DOHH2 (cell line): ENCODE data around the gene SCN4A.
"Not testable (repeated sequence)": the region's sequence is repeated elsewhere in the genome, so short reads cannot be mapped to it uniquely, and the experiment has no call there.

Experiments
- H3F3A ChIP-seq: fragments of 200-600 bp; sonication (generic), shearing (Covaris generic); 2 replicates; pipeline ENCODE4 v1.6.0; 2016; ENCODE audit warnings: antibody characterized with exemption, mild to moderate bottlenecking; ENCODE audit not compliant: control insufficient read depth, insufficient read depth
- H3K27ac ChIP-seq: fragments of 200-600 bp; sonication (generic); 2 replicates; pipeline ENCODE4 v1.5.1; 2014; ENCODE audit warnings: low read depth, mild to moderate bottlenecking, low read length, moderate library complexity
- H3K27me3 ChIP-seq: fragments of 200-600 bp; sonication (generic); 2 replicates; pipeline ENCODE4 v1.6.1; 2014; ENCODE audit warnings: mild to moderate bottlenecking, low read length, mixed read lengths; ENCODE audit not compliant: control insufficient read depth
- H3K36me3 ChIP-seq: fragments of 200-600 bp; sonication (generic); 2 replicates; pipeline ENCODE4 v1.6.1; 2014; ENCODE audit warnings: mild to moderate bottlenecking, low read length, moderate library complexity, mixed read lengths; ENCODE audit not compliant: control insufficient read depth
- H3K4me1 ChIP-seq: fragments of 200-600 bp; sonication (generic); 2 replicates; pipeline ENCODE4 v1.6.1; 2014; ENCODE audit warnings: mild to moderate bottlenecking, low read length, mixed read lengths; ENCODE audit not compliant: control insufficient read depth
- H3K4me2 ChIP-seq: fragments of 200-600 bp; sonication (generic); 2 replicates; pipeline ENCODE4 v1.6.0; 2014; ENCODE audit warnings: mild to moderate bottlenecking, low read length, moderate library complexity
- H3K4me3 ChIP-seq: fragments of 200-600 bp; sonication (generic); 2 replicates; pipeline ENCODE4 v1.5.1; 2014; ENCODE audit warnings: mild to moderate bottlenecking, low read length, mixed read lengths
- H3K79me2 ChIP-seq: fragments of 200-600 bp; sonication (generic); 2 replicates; pipeline ENCODE4 v1.6.1; 2014; ENCODE audit warnings: mild to moderate bottlenecking, low read length, mixed read lengths; ENCODE audit not compliant: control insufficient read depth
- H3K9me2 ChIP-seq: fragments of 200-600 bp; sonication (generic); replicated peaks from 2 replicates; pipeline ENCODE4 v1.6.1; 2014; ENCODE audit warnings: mild to moderate bottlenecking, low read length, mixed read lengths; ENCODE audit not compliant: control insufficient read depth
- H3K9me3 ChIP-seq: fragments of 200-600 bp; sonication (generic); 2 replicates; pipeline ENCODE4 v1.6.1; 2014; ENCODE audit warnings: antibody characterized with exemption, low read length, mixed read lengths; ENCODE audit not compliant: control insufficient read depth, insufficient read depth
- H4K20me1 ChIP-seq: fragments of 200-600 bp; sonication (generic); 2 replicates; pipeline ENCODE4 v1.6.0; 2014; ENCODE audit warnings: low read depth, mild to moderate bottlenecking, antibody characterized with exemption, low read length, moderate library complexity; ENCODE audit not compliant: control insufficient read depth, insufficient read depth
- EZH2phosphoT487 ChIP-seq: fragments of 200-600 bp; sonication (generic); IDR thresholded peaks from 2 replicates; pipeline ENCODE4 v1.6.1; 2017; ENCODE audit warnings: borderline replicate concordance, mild to moderate bottlenecking, antibody characterized with exemption, low read length, moderate library complexity, mixed read lengths
- TF ChIP-seq, protein P1 (sequence below): fragments of 200-600 bp; sonication (generic); IDR thresholded peaks from one replicate; pipeline ENCODE4 v1.5.1; 2014; ENCODE audit warnings: antibody characterized with exemption, mild to moderate bottlenecking, low read depth, low read length; ENCODE audit not compliant: poor library complexity, severe bottlenecking

SCN4A gene

DNA sequence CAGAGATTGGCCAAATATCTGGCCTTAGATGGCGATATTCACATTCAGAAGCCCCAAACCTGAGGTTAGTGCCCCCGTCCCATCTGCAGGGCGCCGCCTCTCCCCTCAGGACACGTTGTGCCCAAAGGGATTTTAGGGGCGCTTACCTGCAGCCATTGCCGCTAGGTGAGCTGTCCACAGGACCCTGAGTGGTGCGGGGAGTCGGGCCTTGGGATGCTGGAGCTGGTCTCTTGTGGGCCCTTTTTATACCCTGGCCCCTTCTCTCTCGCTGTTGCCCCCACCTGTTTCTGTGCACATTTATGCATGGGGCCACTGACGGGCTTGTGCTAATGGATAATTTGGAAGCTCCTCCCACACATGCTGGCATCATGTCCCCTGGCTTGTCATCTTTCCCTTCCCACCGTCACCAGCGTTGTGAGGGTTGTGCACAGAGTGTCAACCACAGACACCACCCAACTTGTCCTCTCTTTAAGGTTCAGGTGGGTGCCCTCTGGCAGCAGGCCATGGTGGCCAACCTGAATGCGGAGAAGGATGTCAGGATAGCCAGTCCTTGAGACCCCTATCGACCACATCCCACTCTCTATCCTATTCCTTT, 61.6 kb downstream of the SCN4A start, which contains the start of gene CSHL1:
Gene CSHL1 (minus strand): TSS at position 218 of the 595 bp plus-strand sequence. CDS start 62 bp downstream, at position 156.
- Histone ChIP-seq H3K4me3 (no peak within 1 kb of the TSS), H3K4me1 (peaks cover 17% of the 10 kb centered on the region), H3K4me2 (no peak within 1 kb of the TSS), H3K79me2 (no peaks in the 10 kb centered on the region), H3K9me3 (no peaks in the 10 kb centered on the region), H3K9me2 (no peaks in the 10 kb centered on the region), H4K20me1 (no peaks in the 10 kb centered on the region), H3K36me3 (no peaks in the 10 kb centered on the region), H3K27me3 (peaks cover 9% of the 10 kb centered on the region), H3F3A (no peaks in the 10 kb centered on the region), H3K27ac (no peak within 1 kb of the TSS)
- TF ChIP-seq EZH2phosphoT487: no peak
- TF ChIP-seq, protein P1, sequence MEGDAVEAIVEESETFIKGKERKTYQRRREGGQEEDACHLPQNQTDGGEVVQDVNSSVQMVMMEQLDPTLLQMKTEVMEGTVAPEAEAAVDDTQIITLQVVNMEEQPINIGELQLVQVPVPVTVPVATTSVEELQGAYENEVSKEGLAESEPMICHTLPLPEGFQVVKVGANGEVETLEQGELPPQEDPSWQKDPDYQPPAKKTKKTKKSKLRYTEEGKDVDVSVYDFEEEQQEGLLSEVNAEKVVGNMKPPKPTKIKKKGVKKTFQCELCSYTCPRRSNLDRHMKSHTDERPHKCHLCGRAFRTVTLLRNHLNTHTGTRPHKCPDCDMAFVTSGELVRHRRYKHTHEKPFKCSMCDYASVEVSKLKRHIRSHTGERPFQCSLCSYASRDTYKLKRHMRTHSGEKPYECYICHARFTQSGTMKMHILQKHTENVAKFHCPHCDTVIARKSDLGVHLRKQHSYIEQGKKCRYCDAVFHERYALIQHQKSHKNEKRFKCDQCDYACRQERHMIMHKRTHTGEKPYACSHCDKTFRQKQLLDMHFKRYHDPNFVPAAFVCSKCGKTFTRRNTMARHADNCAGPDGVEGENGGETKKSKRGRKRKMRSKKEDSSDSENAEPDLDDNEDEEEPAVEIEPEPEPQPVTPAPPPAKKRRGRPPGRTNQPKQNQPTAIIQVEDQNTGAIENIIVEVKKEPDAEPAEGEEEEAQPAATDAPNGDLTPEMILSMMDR: no peak

DNA sequence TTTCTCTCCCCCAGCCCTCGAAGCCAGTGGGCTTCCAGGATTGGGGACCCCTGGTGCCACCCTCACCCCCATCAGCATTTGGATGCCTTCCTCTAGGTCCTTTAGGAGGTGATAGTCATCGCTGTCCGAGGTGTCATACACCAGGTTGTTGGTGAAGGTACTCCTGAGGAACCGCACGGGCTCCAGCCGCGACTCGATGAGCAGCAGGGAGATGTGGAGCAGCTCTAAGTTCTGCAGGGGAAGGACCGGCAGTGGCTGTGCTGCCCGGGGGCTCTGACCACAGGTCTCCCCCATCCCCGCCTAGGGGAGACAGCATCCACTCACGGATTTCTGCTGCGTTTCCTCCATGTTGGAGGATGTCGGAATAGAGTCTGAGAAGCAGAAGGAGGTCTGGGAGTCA, 62.6 kb downstream of the SCN4A start:
- Histone ChIP-seq H4K20me1 (no peaks in the 10 kb centered on the region), H3K79me2 (no peaks in the 10 kb centered on the region), H3F3A (no peaks in the 10 kb centered on the region), H3K4me1 (peaks cover 7% of the 10 kb centered on the region; the same call in 1 of the 2 replicates), H3K9me3 (no peaks in the 10 kb centered on the region), H3K27me3 (peaks cover 9% of the 10 kb centered on the region), H3K9me2 (no peaks in the 10 kb centered on the region), H3K36me3 (no peaks in the 10 kb centered on the region), H3K4me3 (no peak overlapping the region), H3K27ac (no peak overlapping the region), H3K4me2 (no peak overlapping the region)
- TF ChIP-seq EZH2phosphoT487: no peak
- TF ChIP-seq, protein P1: no peak

DNA sequence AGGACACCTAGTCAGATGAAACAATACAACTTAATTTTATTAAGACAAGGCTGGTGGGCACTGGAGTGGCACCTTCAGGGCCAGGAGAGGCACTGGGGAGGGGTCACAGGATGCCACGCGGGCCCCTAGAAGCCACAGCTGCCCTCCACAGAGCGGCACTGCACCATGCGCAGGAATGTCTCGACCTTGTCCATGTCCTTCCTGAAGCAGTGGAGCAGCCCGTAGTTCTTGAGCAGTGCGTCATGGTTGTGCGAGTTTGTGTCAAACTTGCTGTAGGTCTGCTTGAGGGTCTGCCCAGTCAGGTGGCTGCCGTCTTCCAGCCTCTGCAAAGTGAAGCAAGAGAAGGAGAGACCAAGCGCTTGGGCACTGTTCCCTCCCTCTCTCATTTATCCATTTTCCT, 63.1 kb downstream of the SCN4A start:
- H3K27ac ChIP-seq, H3K36me3 ChIP-seq, H3K9me3 ChIP-seq, H3K4me3 ChIP-seq, H3F3A ChIP-seq, H3K9me2 ChIP-seq, H4K20me1 ChIP-seq, H3K4me1 ChIP-seq, H3K79me2 ChIP-seq, H3K4me2 ChIP-seq, H3K27me3 ChIP-seq: not testable (repeated sequence)

DNA sequence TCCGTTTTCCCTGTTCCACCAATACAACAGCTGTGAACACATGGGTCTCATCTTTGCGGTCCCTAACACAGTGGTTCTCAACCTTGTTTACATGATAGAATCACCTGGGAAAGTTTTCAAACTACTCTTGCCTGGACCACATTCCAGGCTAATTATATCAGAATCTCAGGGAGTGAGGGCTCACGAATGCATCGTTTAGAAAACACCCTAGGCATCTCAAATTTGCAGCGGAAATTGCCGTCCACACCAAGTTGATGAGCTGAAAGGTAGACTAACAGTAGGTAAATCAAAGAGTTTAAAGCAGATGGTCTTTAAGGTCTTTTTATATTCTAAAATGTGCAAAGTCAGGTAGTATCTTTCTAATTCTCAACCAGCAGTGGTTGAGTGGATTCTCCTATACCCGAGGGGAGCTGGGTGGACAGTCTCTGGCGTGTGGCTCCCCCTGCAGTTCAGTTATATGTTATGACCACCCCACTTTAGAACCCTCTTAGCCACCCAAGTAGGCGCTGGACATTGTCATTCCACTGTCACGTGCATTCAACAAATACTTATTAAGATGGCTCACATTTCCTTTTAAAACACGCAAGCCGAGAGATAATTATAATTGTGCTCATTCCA, 65.4 kb downstream of the SCN4A start:
- not testable (repeated sequence) for H3K79me2 ChIP-seq, H4K20me1 ChIP-seq, H3K36me3 ChIP-seq, H3K27ac ChIP-seq, H3K9me3 ChIP-seq, H3K9me2 ChIP-seq, H3F3A ChIP-seq, H3K4me2 ChIP-seq, H3K4me3 ChIP-seq, H3K4me1 ChIP-seq
- H3K27me3 ChIP-seq: peaks cover 18% of the 10 kb centered on the region
- TF ChIP-seq, protein P1: peak; percentile 32

DNA sequence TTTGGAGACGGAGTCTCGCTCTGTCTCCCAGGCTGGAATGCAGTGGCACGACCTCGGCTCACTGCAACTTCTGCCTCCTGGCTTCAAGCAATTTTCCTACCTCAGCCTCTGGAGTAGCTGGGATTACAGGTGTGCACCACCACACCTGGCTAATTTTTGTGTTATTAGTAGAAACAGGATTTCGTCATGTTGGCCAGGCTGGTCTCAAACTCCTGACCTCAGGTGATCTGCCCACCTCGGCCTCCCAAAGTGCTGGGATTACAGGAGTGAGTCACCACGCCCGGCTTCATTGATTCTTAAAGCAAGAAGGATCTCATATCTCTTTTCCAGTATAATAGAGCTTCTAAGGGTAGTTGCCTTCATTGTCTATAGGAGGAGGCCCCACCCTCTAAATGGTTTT, 67.9 kb downstream of the SCN4A start:
- not testable (repeated sequence) for H3K4me2 ChIP-seq, H3K79me2 ChIP-seq, H3K4me1 ChIP-seq, H3K9me3 ChIP-seq, H3K9me2 ChIP-seq, H4K20me1 ChIP-seq, H3K4me3 ChIP-seq, H3K27ac ChIP-seq, H3F3A ChIP-seq, H3K36me3 ChIP-seq
- H3K27me3 ChIP-seq: peaks cover 28% of the 10 kb centered on the region
